PFSK-1 (cell line): Measurements from ENCODE around the gene COL25A1.

ENCODE experiments used
- FOXP2 ChIP-seq: optimal IDR thresholded peaks from 2 replicates; pipeline ENCODE3; 2011; ENCODE audit warnings: borderline replicate concordance, control low read depth, inconsistent platforms; ENCODE audit not compliant: insufficient read depth; ENCODE audit errors: extremely low read length, extremely low read depth
- POLR2AphosphoS5 ChIP-seq: IDR thresholded peaks from 2 replicates; pipeline ENCODE4 v1.6.1; 2012; ENCODE audit warnings: low read depth, mild to moderate bottlenecking, control low read depth, low read length, moderate library complexity
- REST ChIP-seq, 2 experiments: IDR thresholded peaks; 2 replicates each; pipeline versions ENCODE4 v1.6.1 to v1.8.0; 2011 to 2012; ENCODE audit warnings: low read depth in 2 of 2, low read length in 2 of 2, control low read depth in 1 of 2, inconsistent platforms in 1 of 2, mild to moderate bottlenecking in 1 of 2, moderate library complexity in 1 of 2; ENCODE audit not compliant: insufficient read depth in 1 of 2
- SIN3A ChIP-seq: IDR thresholded peaks from 2 replicates; pipeline ENCODE4 v1.6.1; 2012; ENCODE audit warnings: mild to moderate bottlenecking, low read length, moderate library complexity, borderline replicate concordance; ENCODE audit not compliant: insufficient read depth
- TAF1 ChIP-seq: IDR thresholded peaks from 2 replicates; pipeline ENCODE4 v1.6.1; 2012; ENCODE audit warnings: low read length, control low read depth, borderline replicate concordance; ENCODE audit not compliant: insufficient read depth

- no peak for TF ChIP-seq POLR2AphosphoS5
- TF ChIP-seq REST (IDR thresholded peaks at IDR 0.05; ENCODE audit: insufficient read depth in 1 of 2, low read depth in 2 of 2, low read length in 2 of 2), result no peak
- no peak for TF ChIP-seq SIN3A
- no peak for TF ChIP-seq TAF1
- TF ChIP-seq FOXP2, result no peak
Measured at GRCh38 chr4:109232681-109233080, 69.8 kb downstream of the COL25A1 start.
